Limb (tissue), 2 donors: ENCODE data around the gene ETFB.
A peak's percentile ranks its signal among the peaks of the same experiment; 100 is the strongest.

Source experiments
- DNase-seq, 2 donors: peaks; one replicate each; pipeline ENCODE4 v3.0.0-alpha.2; 2016; ENCODE audit errors: extremely low spot score in 2 of 2

ETFB gene

GRCh38 chr19:51372649-51373504 lies 6.7 kb upstream of the ETFB start, which contains the start of gene NKG7:
Gene NKG7, minus strand, starts transcription at chr19:51372654. Its CDS starts 119 bp downstream, at chr19:51372535.
- no peak for DNase-seq

GRCh38 chr19:51372021-51372648 lies 5.9 kb upstream of the ETFB start:
- no peak for DNase-seq

GRCh38 chr19:51371186-51371690 lies 5.0 kb upstream of the ETFB start:
- no peak for DNase-seq

GRCh38 chr19:51370230-51370629 lies 4.0 kb upstream of the ETFB start:
- DNase-seq = no peak

GRCh38 chr19:51368366-51369282 lies 2.4 kb upstream of the ETFB start, which contains the start of gene CLDND2:
Gene CLDND2, minus strand, starts transcription at chr19:51369003. Its CDS starts 426 bp downstream, at chr19:51368577.
- DNase-seq = no peak

GRCh38 chr19:51367565-51368365 lies 1.6 kb upstream of the ETFB start:
- DNase-seq = peak; percentile 99 to 100

- no peak for DNase-seq
These were observed 1.0 kb upstream of the ETFB start for GRCh38 chr19:51367255-51367564.

GRCh38 chr19:51366389-51367254 lies 434 bp upstream of the ETFB start:
- DNase-seq = peak; percentile 97 to 98

GRCh38 chr19:51365211-51365964 lies 800 bp downstream of the ETFB start:
- peak in 1 of 2 donors; percentile 12 for DNase-seq

GRCh38 chr19:51364200-51365106 lies 1.7 kb downstream of the ETFB start:
- no peak for DNase-seq

GRCh38 chr19:51361239-51361638 lies 4.9 kb downstream of the ETFB start:
- no peak for DNase-seq

GRCh38 chr19:51359294-51359693 lies 6.9 kb downstream of the ETFB start:
- no peak for DNase-seq

- no peak for DNase-seq
These were observed 8.2 kb downstream of the ETFB start for GRCh38 chr19:51357952-51358351.

GRCh38 chr19:51356159-51356801 lies 9.9 kb downstream of the ETFB start:
- DNase-seq = no peak

GRCh38 chr19:51354742-51355148 lies 11.4 kb downstream of the ETFB start:
- DNase-seq = peak; percentile 34 to 71

GRCh38 chr19:51354103-51354741 lies 12.0 kb downstream of the ETFB start:
- peak in 1 of 2 donors; percentile 60 for DNase-seq

GRCh38 chr19:51352783-51353360 lies 13.3 kb downstream of the ETFB start:
- no peak for DNase-seq
